ENCODE results near the gene PLEKHG4.
A peak's percentile ranks its signal among the peaks of the same experiment; 100 is the strongest.

GRCh38 chr16:67305216-67306071 is 26.1 kb downstream of the PLEKHG4 start:
- peak; percentile 25 for TF ChIP-seq CTCF (IDR thresholded peaks at IDR 0.05; ENCODE audit: borderline replicate concordance, extremely low read depth, low read length, poor library complexity, severe bottlenecking)
- TF ChIP-seq EZH2 (IDR thresholded peaks at IDR 0.05; ENCODE audit: borderline replicate concordance, low read depth, low read length, severe bottlenecking): no peak
